Activated CD8-positive, alpha-beta T cell treated with anti-CD3 and anti-CD28 coated beads for 36 hours (primary cell): ENCODE results near the gene SMOC2. TPM values are rescaled to one million over a fixed set of nuclear protein-coding genes. Genes with fewer than 3 reads are reported as not detected.

Source experiments
- ATAC-seq: fragments of 200-7000 bp; cut with Tn5 transposase; one replicate; pipeline ENCODE4 v1.10.0; 2021; ENCODE audit warnings: mild to moderate bottlenecking, moderate library complexity
- CTCF ChIA-PET: fragments of 350-600 bp; sonication (Branson Sonifier 250); formaldehyde crosslinking; loops from one replicate; lab custom pipeline; 2021; ENCODE audit warnings: antibody characterized with exemption; lab: Charles Lee
- POLR2A ChIA-PET: fragments of 350-600 bp; sonication (Branson Sonifier 250); formaldehyde crosslinking; loops from one replicate; lab custom pipeline; 2021; ENCODE audit warnings: antibody characterized with exemption; lab: Charles Lee
- DNase-seq: peaks from one replicate; pipeline ENCODE4 v3.0.0-alpha.2; 2020
- H3K27ac Mint-ChIP-seq: one replicate; pipeline ENCODE4 v1.8.0; 2021; ENCODE audit warnings: mild to moderate bottlenecking, mixed read lengths
- H3K27me3 Mint-ChIP-seq: one replicate; pipeline ENCODE4 v1.8.0; 2021; ENCODE audit warnings: mixed read lengths
- H3K36me3 Mint-ChIP-seq: one replicate; pipeline ENCODE4 v1.8.0; 2021; ENCODE audit warnings: low read depth, mixed read lengths
- H3K4me1 Mint-ChIP-seq: one replicate; pipeline ENCODE4 v1.8.0; 2021; ENCODE audit warnings: low read depth, mixed read lengths
- H3K4me3 Mint-ChIP-seq: one replicate; pipeline ENCODE4 v1.8.0; 2021; ENCODE audit warnings: mild to moderate bottlenecking, moderate library complexity, mixed read lengths
- H3K9me3 Mint-ChIP-seq: one replicate; pipeline ENCODE4 v1.8.0; 2021; ENCODE audit warnings: mixed read lengths
- intact Hi-C: fragments of 100-400 bp; cut with micrococcal nuclease; formaldehyde crosslinking; loops from one replicate; pipeline ENCODE4 v1.10.0; 2022
- total RNA-seq, 2 experiments: library from RNA; stranded (reverse); gene quantifications; one replicate each; pipeline ENCODE4 v1.2.3, GENCODE V29; 2021
- TF ChIP-seq, protein P1 (sequence below): fragments of 200-600 bp; IDR thresholded peaks from one replicate; pipeline ENCODE4 v1.8.0; 2022; ENCODE audit warnings: antibody characterized with exemption, mild to moderate bottlenecking

Gene SMOC2
- total RNA-seq, 2 experiments from 2014 or later = not detected

DNA sequence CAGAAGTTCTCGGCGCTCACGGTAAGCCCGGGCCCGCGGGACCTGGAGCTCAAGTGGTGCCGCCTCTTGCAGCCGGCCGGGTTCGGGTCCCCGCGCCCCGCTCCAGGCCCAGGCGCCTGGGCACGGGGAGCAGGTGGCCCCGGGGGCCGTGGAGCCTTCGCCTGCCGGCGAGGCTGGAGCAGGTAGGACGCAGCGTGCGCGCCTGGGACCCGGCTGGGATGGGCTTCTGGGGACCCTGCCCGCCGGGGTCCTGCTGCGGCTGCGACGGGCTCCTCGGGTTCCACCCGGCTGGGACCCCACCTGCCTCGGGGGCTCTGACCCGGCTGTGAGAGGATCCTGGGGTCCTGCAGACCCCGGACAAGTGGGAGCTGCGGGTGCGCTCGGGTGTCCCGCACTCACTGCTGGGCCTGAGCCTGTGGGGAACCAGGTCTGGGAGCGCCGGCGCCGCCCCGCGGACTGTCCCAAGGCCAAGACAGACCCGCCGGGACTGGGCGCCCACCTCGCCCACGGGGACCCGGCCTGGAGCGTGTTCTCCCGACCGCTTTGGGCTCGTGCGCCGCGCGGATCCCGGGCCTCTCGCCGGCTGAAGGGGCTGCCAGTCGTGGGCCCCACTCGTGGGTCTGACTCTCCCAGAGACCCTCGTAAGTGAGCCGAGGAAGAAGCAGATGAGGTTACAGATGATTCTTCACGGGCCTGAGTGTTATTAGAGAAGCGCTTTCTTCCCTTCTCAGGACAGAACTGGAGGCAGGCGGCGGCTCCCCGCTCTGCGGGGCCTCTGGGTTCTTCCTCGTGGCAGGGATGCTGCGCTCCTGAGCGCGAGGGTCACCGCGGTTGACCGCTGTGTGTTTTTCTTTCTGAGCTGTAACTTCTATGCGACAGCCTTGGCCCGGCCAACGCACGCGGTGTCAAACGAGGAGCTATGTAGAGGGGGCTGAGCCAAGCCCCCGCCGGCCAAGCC lies 729 bp downstream of the SMOC2 start:
- Mint-ChIP-seq H3K4me3 (no peak overlapping the region), H3K27ac (no peak overlapping the region), H3K27me3 (peaks cover 38% of the 10 kb centered on the region), H3K4me1 (peaks cover 2% of the 10 kb centered on the region), H3K36me3 (no peaks in the 10 kb centered on the region), H3K9me3 (no peaks in the 10 kb centered on the region)
- DNase-seq = no peak
- CTCF ChIA-PET = no interaction called here
- POLR2A ChIA-PET = no interaction called here
- intact Hi-C loops = no loop called here
- TF ChIP-seq, protein P1, sequence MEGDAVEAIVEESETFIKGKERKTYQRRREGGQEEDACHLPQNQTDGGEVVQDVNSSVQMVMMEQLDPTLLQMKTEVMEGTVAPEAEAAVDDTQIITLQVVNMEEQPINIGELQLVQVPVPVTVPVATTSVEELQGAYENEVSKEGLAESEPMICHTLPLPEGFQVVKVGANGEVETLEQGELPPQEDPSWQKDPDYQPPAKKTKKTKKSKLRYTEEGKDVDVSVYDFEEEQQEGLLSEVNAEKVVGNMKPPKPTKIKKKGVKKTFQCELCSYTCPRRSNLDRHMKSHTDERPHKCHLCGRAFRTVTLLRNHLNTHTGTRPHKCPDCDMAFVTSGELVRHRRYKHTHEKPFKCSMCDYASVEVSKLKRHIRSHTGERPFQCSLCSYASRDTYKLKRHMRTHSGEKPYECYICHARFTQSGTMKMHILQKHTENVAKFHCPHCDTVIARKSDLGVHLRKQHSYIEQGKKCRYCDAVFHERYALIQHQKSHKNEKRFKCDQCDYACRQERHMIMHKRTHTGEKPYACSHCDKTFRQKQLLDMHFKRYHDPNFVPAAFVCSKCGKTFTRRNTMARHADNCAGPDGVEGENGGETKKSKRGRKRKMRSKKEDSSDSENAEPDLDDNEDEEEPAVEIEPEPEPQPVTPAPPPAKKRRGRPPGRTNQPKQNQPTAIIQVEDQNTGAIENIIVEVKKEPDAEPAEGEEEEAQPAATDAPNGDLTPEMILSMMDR = no peak
- ATAC-seq = no peak

DNA sequence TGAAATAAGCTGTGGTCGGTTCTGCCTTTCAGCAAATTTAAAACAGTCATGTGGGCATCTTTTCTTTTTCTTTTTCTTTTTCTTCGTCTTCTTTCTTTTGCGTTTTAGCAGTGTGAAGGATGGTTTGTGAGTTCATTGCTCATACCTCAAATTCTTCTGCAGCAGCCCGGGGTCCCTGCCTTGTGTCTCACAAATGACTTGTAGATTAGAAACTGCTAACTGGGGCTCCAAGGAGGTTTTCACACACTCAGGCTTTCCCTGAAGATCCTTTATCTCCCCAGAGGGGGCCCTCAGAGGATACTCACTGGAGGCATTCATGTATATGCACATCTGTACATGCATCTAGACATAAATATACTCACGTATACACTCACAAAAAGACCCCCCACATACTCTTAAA lies 1.7 kb downstream of the SMOC2 start:
- intact Hi-C loops = no loop called here
- Mint-ChIP-seq H3K27ac (no peak overlapping the region), H3K4me3 (no peak overlapping the region), H3K36me3 (no peaks in the 10 kb centered on the region), H3K4me1 (peaks cover 2% of the 10 kb centered on the region), H3K27me3 (peaks cover 39% of the 10 kb centered on the region), H3K9me3 (no peaks in the 10 kb centered on the region)
- CTCF ChIA-PET = no interaction called here
- TF ChIP-seq, protein P1 = no peak
- ATAC-seq = no peak
- DNase-seq = no peak
- POLR2A ChIA-PET = no interaction called here

DNA sequence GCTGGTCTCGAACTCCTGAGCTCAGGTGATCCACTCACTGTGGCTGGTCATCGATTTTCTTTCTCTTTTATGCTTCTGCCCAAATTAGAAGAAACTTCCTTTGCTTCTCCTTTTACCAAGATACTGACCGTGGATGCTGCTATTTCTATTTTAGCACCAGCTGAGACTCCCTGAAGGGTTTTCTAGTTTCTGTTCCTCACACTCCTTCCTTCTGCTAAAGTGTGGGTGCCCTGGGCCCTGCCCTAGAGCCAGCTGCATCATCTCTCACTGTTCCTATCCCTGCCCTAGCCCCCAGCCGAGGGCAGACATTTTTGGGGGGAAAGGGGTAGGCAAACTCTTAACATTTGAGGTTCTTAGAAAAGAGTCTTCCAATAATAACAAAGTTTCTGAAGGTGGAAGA lies 6.3 kb downstream of the SMOC2 start:
- intact Hi-C loops = no loop called here
- TF ChIP-seq, protein P1 = no peak
- Mint-ChIP-seq H3K27me3 (peaks cover 36% of the 10 kb centered on the region), H3K4me1 (peaks cover 2% of the 10 kb centered on the region), H3K4me3 (no peak overlapping the region), H3K27ac (no peak overlapping the region), H3K36me3 (no peaks in the 10 kb centered on the region), H3K9me3 (no peaks in the 10 kb centered on the region)
- ChIA-PET POLR2A (no interaction called here), CTCF (no interaction called here)
- no peak for DNase-seq
- no peak for ATAC-seq

DNA sequence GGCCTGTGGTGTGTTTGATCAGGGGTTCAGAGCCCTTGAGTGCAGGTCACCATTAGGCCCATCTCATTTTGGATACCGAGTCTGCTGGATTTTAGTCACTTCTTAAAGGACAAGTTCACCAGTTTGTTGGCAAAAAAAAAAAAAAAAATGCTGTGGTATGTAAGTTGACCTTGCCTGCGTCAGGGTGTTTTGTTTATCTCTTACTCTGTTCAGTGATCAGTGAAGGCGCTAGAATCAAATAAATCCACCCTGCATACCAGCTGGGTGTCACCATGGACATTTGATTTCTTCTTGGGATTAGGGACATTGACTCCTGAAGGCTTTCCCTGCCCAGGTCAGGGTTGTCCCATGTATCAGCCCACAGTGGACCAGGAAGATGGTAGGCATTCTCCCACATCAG lies 6.7 kb downstream of the SMOC2 start:
- Mint-ChIP-seq H3K36me3 (no peaks in the 10 kb centered on the region), H3K27me3 (peaks cover 33% of the 10 kb centered on the region), H3K4me1 (no peaks in the 10 kb centered on the region), H3K4me3 (no peak overlapping the region), H3K27ac (no peak overlapping the region), H3K9me3 (no peaks in the 10 kb centered on the region)
- no peak for DNase-seq
- TF ChIP-seq, protein P1 = no peak
- ChIA-PET CTCF (no interaction called here), POLR2A (no interaction called here)
- intact Hi-C loops = no loop called here
- ATAC-seq = no peak

DNA sequence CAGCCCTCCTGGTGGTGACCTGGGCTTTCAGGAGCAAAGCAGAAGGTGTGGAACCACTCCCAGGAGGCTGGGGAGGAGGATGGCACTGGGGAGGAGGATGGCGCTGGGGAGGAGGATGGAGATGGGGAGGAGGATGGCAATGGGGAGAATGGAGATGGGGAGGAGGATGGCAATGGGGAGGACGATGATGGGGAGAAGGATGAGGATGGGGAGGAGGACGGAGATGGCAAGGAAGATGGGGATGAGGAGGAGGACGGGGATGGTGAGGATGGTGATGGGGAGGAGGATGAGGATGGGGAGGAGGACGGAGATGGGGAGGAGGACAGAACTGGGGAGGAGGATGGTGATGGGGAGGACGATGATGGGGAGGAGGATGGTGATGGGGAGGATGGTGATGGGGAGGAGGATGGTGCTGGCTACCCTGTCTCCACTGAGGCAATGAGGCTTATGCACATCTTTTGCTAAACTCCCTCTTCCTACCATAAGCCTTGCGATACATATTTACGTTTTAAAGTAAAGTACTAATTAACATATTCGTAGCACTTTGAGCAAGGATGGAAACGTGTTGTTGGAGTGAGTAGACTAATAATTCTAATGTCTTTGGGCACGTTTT lies 7.4 kb downstream of the SMOC2 start:
- Mint-ChIP-seq H3K4me1 (no peaks in the 10 kb centered on the region), H3K27me3 (peaks cover 29% of the 10 kb centered on the region), H3K9me3 (no peaks in the 10 kb centered on the region), H3K4me3 (no peak overlapping the region), H3K27ac (no peak overlapping the region), H3K36me3 (no peaks in the 10 kb centered on the region)
- DNase-seq (no peak), ATAC-seq (no peak)
- intact Hi-C loops = no loop called here
- CTCF ChIA-PET = no interaction called here
- TF ChIP-seq, protein P1 = no peak
- POLR2A ChIA-PET = no interaction called here
